Fibroblast of peridontal ligament (primary cell): Measurements from ENCODE around the gene ADAMTS13.

Experiments
- DNase-seq: peaks from one replicate; pipeline ENCODE4 v3.0.0-alpha.2; 2010; ENCODE audit errors: extremely low read depth

Gene ADAMTS13

GRCh38 chr9:133472277-133472645, 50.1 kb downstream of the ADAMTS13 start:
- no peak for DNase-seq

DNA sequence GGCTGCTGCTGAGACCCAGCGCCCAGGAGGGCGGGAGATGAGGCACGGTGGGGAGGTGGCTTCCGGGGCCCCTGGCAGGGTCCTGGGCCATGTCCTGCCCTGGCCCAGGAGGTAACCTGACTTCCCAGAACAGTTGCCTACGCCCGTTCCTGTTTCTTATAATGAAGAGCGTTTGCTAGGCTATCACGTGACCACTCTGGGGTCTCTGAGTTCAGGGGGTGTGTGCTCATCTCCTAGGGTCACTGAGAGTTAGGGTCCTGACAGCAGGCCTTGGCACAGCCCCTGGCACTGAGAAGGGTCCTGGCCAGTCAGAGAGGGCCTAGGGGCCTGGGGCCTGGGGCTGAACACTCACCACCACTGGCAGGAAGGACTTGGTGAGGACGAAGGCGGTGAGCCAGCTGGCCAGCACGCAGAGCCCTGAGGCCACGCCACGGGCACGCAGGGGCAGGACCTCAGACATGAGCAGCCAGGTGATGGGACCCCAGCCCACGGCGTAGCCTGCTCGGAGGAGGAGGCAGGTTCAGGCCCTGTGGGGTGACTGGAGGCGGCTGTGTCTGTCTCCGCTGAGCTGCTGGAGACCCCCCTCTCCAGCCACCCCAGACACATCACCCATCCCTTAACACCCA, 50.7 kb downstream of the ADAMTS13 start:
- DNase-seq: no peak

GRCh38 chr9:133473743-133474142, 51.6 kb downstream of the ADAMTS13 start:
- no peak for DNase-seq

- DNase-seq: no peak
Observed at GRCh38 chr9:133474215-133474614, 52.0 kb downstream of the ADAMTS13 start.

DNA sequence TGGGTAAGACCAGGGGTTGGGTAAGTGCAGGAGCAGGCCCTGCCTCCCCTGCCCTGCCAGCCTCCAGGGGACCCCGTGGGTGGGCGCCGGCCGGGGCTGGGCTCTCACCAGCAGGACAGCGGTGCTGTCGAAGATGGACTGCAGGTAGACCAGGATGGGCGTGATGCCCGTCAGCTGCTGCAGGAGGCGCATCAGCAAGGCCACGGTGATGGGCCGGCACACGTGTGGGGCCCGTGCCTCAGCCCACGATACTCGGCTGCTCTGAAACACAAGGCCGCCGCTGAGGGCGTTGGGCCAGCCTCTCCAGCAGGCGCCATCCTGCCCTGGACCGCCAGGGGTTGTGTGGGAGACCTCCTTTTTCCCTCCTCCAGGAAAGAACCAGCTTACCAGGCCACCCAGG, 52.7 kb downstream of the ADAMTS13 start:
- no peak for DNase-seq

DNA sequence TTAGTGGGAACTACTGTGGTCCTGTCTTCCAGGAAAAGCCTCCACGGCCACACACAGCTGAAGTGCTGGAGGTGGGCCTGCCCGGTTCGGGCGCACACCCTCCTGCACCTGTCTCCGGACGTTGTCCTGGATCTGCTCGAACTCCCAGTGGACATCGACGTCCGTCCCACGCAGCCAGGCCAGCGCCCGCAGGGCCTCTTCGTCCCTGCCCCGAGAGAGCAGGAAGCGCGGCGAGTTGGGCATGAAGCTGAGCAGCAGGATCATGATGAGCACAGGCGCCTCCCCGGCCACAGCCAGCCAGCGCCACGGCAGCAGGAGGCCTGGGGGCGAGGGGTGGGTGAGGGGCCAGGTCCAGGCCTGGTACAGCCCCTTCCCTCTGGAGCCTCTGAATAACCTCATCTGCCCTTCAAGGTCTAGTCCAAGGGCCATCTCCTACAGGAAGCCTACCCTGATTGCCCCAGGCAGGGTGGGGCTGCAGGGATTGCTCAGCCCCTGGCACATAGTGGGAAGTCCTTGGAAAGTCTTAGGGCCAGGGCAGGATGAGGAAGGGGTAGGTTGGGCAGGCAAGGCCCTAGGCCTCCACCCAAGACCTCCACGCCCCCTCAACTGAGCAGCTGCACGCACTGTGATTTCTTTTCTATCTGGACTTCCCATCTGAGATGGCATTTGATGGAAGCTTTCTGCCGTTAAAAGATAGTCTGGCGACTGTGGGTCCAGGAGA, 53.3 kb downstream of the ADAMTS13 start:
- no peak for DNase-seq

- DNase-seq: no peak
Observed at GRCh38 chr9:133476036-133476931, 54.1 kb downstream of the ADAMTS13 start.

GRCh38 chr9:133476941-133477340, 54.8 kb downstream of the ADAMTS13 start:
- DNase-seq: no peak

- no peak for DNase-seq
Observed at GRCh38 chr9:133477461-133477860, 55.3 kb downstream of the ADAMTS13 start.

- DNase-seq: no peak
Observed at GRCh38 chr9:133477992-133478850, 56.1 kb downstream of the ADAMTS13 start.

DNA sequence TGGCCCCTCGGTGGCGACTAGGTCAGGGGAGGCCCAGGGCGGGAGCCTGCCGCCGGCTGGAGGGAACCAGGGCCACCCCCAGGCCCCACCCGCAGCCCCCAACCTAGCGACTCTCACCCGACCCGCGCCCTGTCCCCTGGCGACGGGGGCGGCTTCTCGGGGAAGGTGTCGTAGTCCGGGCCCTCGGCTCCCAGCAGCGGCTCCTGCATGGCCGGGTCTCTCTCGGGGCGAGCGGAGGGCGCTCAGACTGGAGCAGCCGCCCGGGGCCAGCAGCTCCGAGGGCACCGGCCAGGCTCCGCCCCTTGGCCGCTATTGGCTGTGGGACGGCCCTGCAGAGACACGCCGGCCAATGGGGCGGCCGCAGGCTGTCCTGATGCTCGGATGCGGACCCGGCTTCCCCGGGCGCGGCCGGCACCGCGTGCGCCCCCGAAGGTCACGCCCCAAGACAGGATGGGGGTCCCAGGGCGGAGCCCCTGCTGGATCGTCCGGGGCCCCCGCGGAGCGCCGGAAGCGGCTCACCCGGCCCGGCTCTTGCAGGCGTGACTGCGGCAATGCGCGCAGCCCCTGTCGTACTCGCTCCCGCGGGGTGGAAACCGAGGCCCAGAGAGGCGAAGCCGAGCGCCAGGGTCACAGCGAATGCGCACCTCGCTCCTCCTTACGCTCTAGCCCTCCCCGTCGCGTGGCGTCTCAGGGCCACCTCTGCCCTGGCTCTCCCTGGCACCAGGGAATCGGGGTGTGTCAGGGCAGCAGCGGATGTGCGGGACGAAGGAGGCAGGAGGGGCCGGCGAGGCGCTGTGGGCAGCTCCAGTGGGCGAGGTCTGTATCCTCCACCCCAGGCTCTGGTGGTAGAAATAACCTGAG, 56.9 kb downstream of the ADAMTS13 start, which contains the start of gene SLC2A6:
SLC2A6 (minus strand) TSS at position 249 of the 861 bp plus-strand sequence; CDS start at position 209, 40 bp downstream.
- DNase-seq: peak; percentile 52

GRCh38 chr9:133483611-133484010, 61.4 kb downstream of the ADAMTS13 start:
- DNase-seq: no peak

GRCh38 chr9:133484671-133485437, 62.7 kb downstream of the ADAMTS13 start:
- DNase-seq: no peak

GRCh38 chr9:133485531-133486260, 63.5 kb downstream of the ADAMTS13 start:
- DNase-seq: no peak

- no peak for DNase-seq
Observed at GRCh38 chr9:133487331-133487725, 65.2 kb downstream of the ADAMTS13 start.

DNA sequence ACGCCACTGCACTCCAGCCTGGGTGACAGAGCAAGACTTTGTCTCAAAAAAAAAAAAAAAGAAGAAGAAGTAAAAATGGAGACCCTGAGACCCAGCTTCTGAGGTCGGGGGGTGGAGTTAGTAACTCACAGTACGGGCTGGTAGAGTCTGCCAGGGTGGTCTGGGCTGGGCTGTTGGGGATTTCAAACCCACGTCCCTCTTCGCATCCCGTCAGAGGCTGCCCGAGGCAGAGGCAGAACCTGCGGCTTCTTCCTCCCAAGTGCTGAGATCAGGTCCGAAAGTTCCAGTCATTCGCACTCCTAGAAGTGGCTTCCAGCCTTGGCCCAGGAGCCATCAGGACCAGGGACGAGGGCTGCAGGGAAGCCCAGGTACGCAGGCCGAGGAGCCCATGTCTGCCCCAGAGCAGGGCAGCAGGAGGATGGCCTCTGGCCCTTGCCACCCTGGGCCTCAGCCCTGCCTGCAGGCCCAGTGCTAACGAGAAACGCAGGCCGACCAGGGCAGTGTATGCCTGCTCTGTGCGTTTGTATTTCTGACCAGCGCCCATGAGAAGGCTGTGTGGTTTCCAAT, 66.6 kb downstream of the ADAMTS13 start:
- DNase-seq: no peak

GRCh38 chr9:133489253-133490190, 67.4 kb downstream of the ADAMTS13 start:
- DNase-seq: no peak
